Body of pancreas (tissue), 4 donors: ENCODE results near the gene PANK3. TPM values are rescaled to one million over a fixed set of nuclear protein-coding genes. Genes with fewer than 3 reads are reported as not detected.
"Not testable (repeated sequence)": the region's sequence is repeated elsewhere in the genome, so short reads cannot be mapped to it uniquely, and the experiment has no call there.

ENCODE experiments used
- ATAC-seq: fragments of 150-250 bp; one replicate; pipeline ENCODE4 v1.9.1; 2016
- DNase-seq, 4 donors: peaks; one replicate each; pipeline ENCODE4 v3.0.0-alpha.2; 2019
- H3K27ac ChIP-seq, 4 donors: fragments of 200-600 bp; sonication (generic); 1 replicate in 3 of 4; 2 replicates in 1 of 4; pipeline versions ENCODE4 v1.5.1 to v1.6.1; 2016 to 2019; ENCODE audit warnings: mild to moderate bottlenecking in 1 of 4, mixed read lengths in 1 of 4, moderate library complexity in 1 of 4
- H3K27me3 ChIP-seq, 2 donors: fragments of 200-600 bp; sonication (generic); one replicate each; pipeline ENCODE4 v1.6.0; 2016; ENCODE audit warnings: mild to moderate bottlenecking in 1 of 2
- H3K36me3 ChIP-seq, 2 donors: fragments of 200-600 bp; sonication (generic); replicated peaks in 1 of 2; 2 replicates each; pipeline ENCODE4 v1.5.1; 2016; ENCODE audit warnings: low read depth in 2 of 2; ENCODE audit not compliant: insufficient read depth in 1 of 2
- H3K4me1 ChIP-seq: fragments of 200-600 bp; sonication (generic); one replicate; pipeline ENCODE4 v1.6.0; 2016
- H3K4me3 ChIP-seq, 2 donors: fragments of 200-600 bp; sonication (generic); 1 replicate in 1 of 2; 2 replicates in 1 of 2; pipeline ENCODE4 v1.5.1; 2016 to 2019
- H3K9me3 ChIP-seq, 3 donors: fragments of 200-600 bp; sonication (generic); 1 replicate in 2 of 3; 2 replicates in 1 of 3; pipeline ENCODE4 v1.5.1; 2016
- POLR2A ChIP-seq, 3 donors: fragments of 450-650 bp; IDR thresholded peaks; one replicate each; pipeline ENCODE4 v1.6.1; 2016; ENCODE audit warnings: antibody characterized with exemption in 3 of 3, mild to moderate bottlenecking in 2 of 3
- WGBS, 2 donors: methylation state at CpG; one replicate each; pipeline ENCODE4 v1.1.5; 2017; 5-methylcytosine and 5-hydroxymethylcytosine counted together
- intact Hi-C: fragments of 100-400 bp; cut with DNase I; formaldehyde crosslinking; loops from one replicate; pipeline ENCODE4 v1.15.1; 2023
- total RNA-seq, 2 donors: library from RNA; depleted of rRNA; stranded (reverse); fragments of >200 nt; gene quantifications; one replicate each; pipeline ENCODE4 v1.1.0, GENCODE V29; 2016
- TF ChIP-seq, protein P1 (sequence below), 7 experiments: fragments of 450-650 bp in 4 of 7; fragments of 200-600 bp in 3 of 7; sonication (generic) in 3 of 7; IDR thresholded peaks; one replicate each; pipeline ENCODE4 v1.5.1; 2016 to 2019; ENCODE audit warnings: antibody characterized with exemption in 7 of 7

The PANK3 gene
- total RNA-seq, 2 donors from 2014 or later: 14.5 to 18.7 TPM

DNA sequence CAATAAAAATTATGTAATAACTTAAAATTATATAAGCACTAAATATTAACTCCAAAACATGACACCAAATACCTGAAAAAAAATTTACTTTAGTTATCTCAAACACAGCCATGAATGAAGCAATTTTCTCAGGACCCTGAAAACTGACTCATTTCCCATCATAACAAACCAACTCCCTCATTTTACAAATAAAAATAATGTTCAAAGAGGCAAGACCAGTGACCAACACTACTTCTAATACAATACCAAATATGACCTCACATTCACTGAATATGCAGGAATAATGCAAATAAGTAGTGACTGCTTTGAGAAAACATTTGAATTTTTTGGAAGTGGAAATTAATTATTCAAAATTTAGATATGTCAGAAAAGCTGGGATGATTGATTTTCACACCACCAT is 28.5 kb downstream of the PANK3 start:
- no peak overlapping the region for H3K4me3 ChIP-seq
- H3K9me3 ChIP-seq: no peaks in the 10 kb centered on the region
- no peak overlapping the region for H3K27ac ChIP-seq
- no peak for TF ChIP-seq POLR2A (IDR thresholded peaks at IDR 0.05)
- TF ChIP-seq, protein P1, sequence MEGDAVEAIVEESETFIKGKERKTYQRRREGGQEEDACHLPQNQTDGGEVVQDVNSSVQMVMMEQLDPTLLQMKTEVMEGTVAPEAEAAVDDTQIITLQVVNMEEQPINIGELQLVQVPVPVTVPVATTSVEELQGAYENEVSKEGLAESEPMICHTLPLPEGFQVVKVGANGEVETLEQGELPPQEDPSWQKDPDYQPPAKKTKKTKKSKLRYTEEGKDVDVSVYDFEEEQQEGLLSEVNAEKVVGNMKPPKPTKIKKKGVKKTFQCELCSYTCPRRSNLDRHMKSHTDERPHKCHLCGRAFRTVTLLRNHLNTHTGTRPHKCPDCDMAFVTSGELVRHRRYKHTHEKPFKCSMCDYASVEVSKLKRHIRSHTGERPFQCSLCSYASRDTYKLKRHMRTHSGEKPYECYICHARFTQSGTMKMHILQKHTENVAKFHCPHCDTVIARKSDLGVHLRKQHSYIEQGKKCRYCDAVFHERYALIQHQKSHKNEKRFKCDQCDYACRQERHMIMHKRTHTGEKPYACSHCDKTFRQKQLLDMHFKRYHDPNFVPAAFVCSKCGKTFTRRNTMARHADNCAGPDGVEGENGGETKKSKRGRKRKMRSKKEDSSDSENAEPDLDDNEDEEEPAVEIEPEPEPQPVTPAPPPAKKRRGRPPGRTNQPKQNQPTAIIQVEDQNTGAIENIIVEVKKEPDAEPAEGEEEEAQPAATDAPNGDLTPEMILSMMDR (IDR thresholded peaks at IDR 0.05): no peak
- intact Hi-C loops: no loop called here
- no peaks in the 10 kb centered on the region for H3K27me3 ChIP-seq
- H3K36me3 ChIP-seq: peaks cover 3 to 5% of the 10 kb centered on the region in 2 donors
- DNase-seq (no peak), ATAC-seq (no peak)
- H3K4me1 ChIP-seq: no peaks in the 10 kb centered on the region

DNA sequence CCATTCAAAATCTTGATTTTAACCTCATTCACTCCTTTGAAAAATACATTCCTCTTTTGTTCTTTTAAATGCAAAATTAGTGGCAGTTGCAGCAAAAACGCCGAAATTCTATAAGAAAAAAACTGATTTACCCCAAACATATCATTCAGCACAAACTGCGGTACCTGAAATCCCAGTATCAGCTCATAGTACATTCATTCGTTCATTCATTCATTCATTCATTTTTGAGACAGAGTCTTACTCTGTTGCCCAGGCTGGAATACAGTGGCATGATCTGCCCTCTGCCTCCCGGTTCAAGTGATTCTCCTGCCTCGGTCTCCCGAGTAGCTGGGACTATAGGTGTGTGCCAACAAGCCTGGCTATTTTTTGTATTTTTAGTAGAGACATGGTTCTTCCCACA is 29.6 kb downstream of the PANK3 start:
- Histone ChIP-seq H3K9me3 (no peaks in the 10 kb centered on the region), H3K4me3 (no peak overlapping the region), H3K4me1 (no peaks in the 10 kb centered on the region), H3K27ac (no peak overlapping the region), H3K27me3 (no peaks in the 10 kb centered on the region), H3K36me3 (peaks cover 3 to 5% of the 10 kb centered on the region in 2 donors)
- TF ChIP-seq POLR2A (IDR thresholded peaks at IDR 0.05): no peak
- TF ChIP-seq, protein P1 (IDR thresholded peaks at IDR 0.05): no peak
- ATAC-seq (no peak), DNase-seq (no peak)
- intact Hi-C loops: no loop called here
- 91 to 95% methylated on average over 7 of the region's 7 CpGs for WGBS, 2 donors

DNA sequence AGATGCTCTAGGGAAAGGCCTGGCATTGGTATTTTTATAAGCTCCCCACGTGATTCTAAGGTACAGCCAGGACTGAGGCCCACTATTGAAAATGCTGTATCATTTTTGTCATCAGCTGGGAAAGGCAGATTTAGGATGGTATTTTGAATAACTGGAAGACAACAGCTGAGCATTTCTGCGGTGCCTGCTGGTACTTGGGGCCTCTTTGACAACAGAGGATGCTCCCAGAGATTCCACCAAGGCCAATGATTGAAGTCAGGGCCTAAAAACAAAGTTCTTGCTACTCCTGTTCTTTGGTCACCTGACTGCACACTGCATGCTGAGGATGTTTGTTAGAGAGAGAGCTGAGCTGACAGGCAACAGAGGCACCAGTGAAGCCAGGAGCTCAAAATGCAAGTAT is 42.0 kb downstream of the PANK3 start:
- Histone ChIP-seq H3K36me3 (no peaks in the 10 kb centered on the region), H3K27ac (no peak overlapping the region), H3K9me3 (no peaks in the 10 kb centered on the region), H3K4me3 (no peak overlapping the region), H3K27me3 (no peaks in the 10 kb centered on the region), H3K4me1 (no peaks in the 10 kb centered on the region)
- no peak for ATAC-seq
- no peak for DNase-seq
- intact Hi-C loops: no loop called here
- 50 to 68% methylated on average over 2 of the region's 2 CpGs for WGBS, 2 donors
- no peak for TF ChIP-seq POLR2A (IDR thresholded peaks at IDR 0.05)
- TF ChIP-seq, protein P1 (IDR thresholded peaks at IDR 0.05): no peak

DNA sequence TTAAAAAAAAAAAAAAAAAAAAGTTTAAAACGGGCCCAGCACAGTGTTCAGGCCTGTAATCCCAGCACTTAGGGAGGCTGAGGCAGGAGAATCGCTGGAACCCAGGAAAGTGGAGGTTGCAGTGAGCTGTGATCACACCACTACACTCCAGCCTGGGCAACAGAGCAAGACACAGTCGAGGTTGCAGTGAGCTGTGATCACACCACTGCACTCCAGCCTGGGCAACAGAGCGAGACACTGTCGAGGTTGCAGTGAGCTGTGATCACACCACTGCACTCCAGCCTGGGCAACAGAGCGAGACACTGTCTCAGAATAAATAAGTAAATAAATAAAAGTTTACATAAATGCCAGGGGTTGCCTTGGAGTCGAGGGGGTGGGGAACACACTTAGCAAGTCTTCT is 44.8 kb downstream of the PANK3 start:
- H3K9me3 ChIP-seq, H3K36me3 ChIP-seq, H3K27me3 ChIP-seq, H3K4me3 ChIP-seq, H3K4me1 ChIP-seq, H3K27ac ChIP-seq, DNase-seq, intact Hi-C loops, ATAC-seq: not testable (repeated sequence)
- WGBS, 2 donors: 65 to 66% methylated on average over 7 of the region's 7 CpGs

DNA sequence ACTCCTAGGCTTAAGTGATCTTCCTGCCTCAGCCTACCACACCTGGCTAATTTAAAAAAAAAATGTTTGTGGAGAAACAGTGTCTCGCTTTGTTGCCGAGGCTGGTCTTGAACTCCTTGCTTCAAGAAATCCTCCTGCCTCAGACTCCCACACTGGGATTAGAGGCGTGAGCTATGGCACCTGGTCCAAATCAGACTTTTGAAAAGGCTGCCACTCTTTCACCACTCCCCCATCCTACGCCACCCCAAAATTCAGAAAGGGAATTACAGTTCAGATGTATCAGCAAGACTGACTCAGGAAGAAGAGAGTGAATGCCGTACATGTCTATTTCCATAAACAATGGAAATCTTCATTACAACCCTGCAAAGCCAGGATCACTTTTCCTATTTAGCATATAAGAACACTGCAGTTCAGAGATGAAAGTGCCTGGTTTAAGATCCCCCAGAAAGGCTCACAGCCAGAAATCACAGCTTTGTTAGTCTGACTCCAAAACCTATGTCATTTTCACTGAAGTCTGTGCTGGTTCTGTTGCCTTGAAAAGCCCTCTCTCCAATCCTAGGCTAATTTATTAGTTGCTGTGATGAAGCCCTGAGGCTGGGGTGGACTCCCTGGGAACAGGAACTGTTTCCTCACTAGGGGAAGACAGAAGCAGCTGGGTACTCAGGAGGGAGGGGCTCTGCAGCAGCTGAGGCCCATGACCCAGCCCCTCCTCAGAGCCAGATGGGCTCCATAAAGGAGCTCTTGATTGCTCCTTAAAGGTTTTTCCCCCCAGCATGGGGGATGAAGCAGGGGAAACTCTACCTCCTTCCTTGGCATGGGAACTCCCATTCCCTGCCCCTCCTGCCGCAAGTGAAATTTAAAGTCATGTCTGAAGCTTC is 46.9 kb downstream of the PANK3 start:
- no peaks in the 10 kb centered on the region for H3K9me3 ChIP-seq
- 76 to 84% methylated on average over 6 of the region's 6 CpGs for WGBS, 2 donors
- no peak for DNase-seq
- no peaks in the 10 kb centered on the region for H3K36me3 ChIP-seq
- TF ChIP-seq, protein P1 (IDR thresholded peaks at IDR 0.05): no peak
- no peak for TF ChIP-seq POLR2A (IDR thresholded peaks at IDR 0.05)
- ATAC-seq: no peak
- peaks cover 5% of the 10 kb centered on the region for H3K4me1 ChIP-seq
- intact Hi-C loops: no loop called here
- no peak overlapping the region for H3K4me3 ChIP-seq
- no peak overlapping the region for H3K27ac ChIP-seq
- H3K27me3 ChIP-seq: peaks cover 0 to 10% of the 10 kb centered on the region in 2 donors
